Measurements from ENCODE around the gene C10orf120. TPM values are rescaled to one million over a fixed set of nuclear protein-coding genes. Genes with fewer than 3 reads are reported as not detected.

The C10orf120 gene
- total RNA-seq, 1 donor from 2014 or later: not detected

- H3K27ac Mint-ChIP-seq (ENCODE audit: unreplicated experiment): no peak overlapping the region
- no peaks in the 10 kb centered on the region for H3K9me3 Mint-ChIP-seq (ENCODE audit: unreplicated experiment)
- no peak for TF ChIP-seq CTCF (IDR thresholded peaks at IDR 0.05)
- peaks cover 19% of the 10 kb centered on the region for H3K27me3 Mint-ChIP-seq (ENCODE audit: unreplicated experiment)
- DNase-seq (ENCODE audit: extremely low spot score, unreplicated experiment): no peak
- no peak overlapping the region for H3K4me3 Mint-ChIP-seq (ENCODE audit: unreplicated experiment)
- H3K36me3 Mint-ChIP-seq (ENCODE audit: unreplicated experiment): no peaks in the 10 kb centered on the region
- H3K4me1 Mint-ChIP-seq (ENCODE audit: unreplicated experiment): peaks cover 1% of the 10 kb centered on the region
These were observed 7.9 kb upstream of the C10orf120 start for GRCh38 chr10:122707535-122707934.

GRCh38 chr10:122706947-122707346 lies 7.3 kb upstream of the C10orf120 start:
- DNase-seq (ENCODE audit: extremely low spot score, unreplicated experiment): no peak
- Mint-ChIP-seq H3K27ac (ENCODE audit: unreplicated experiment) (no peak overlapping the region), H3K9me3 (ENCODE audit: unreplicated experiment) (no peaks in the 10 kb centered on the region), H3K27me3 (ENCODE audit: unreplicated experiment) (peaks cover 20% of the 10 kb centered on the region), H3K36me3 (ENCODE audit: unreplicated experiment) (no peaks in the 10 kb centered on the region), H3K4me3 (ENCODE audit: unreplicated experiment) (no peak overlapping the region), H3K4me1 (ENCODE audit: unreplicated experiment) (peaks cover 1% of the 10 kb centered on the region)
- no peak for TF ChIP-seq CTCF (IDR thresholded peaks at IDR 0.05)

- H3K4me3 Mint-ChIP-seq (ENCODE audit: unreplicated experiment): no peak overlapping the region
- no peak for TF ChIP-seq CTCF (IDR thresholded peaks at IDR 0.05)
These were observed 6.8 kb upstream of the C10orf120 start for GRCh38 chr10:122706467-122706866.

GRCh38 chr10:122703483-122704448 lies 4.1 kb upstream of the C10orf120 start:
- H3K36me3 Mint-ChIP-seq (ENCODE audit: unreplicated experiment): no peaks in the 10 kb centered on the region
- peak; percentile 87 for DNase-seq (ENCODE audit: extremely low spot score, unreplicated experiment)
- H3K9me3 Mint-ChIP-seq (ENCODE audit: unreplicated experiment): no peaks in the 10 kb centered on the region
- H3K4me1 Mint-ChIP-seq (ENCODE audit: unreplicated experiment): peaks cover 1% of the 10 kb centered on the region
- TF ChIP-seq CTCF (IDR thresholded peaks at IDR 0.05): peak; percentile 90
- H3K4me3 Mint-ChIP-seq (ENCODE audit: unreplicated experiment): no peak overlapping the region
- no peak overlapping the region for H3K27ac Mint-ChIP-seq (ENCODE audit: unreplicated experiment)
- peaks cover 21% of the 10 kb centered on the region for H3K27me3 Mint-ChIP-seq (ENCODE audit: unreplicated experiment)

More at GRCh38 chr10:122706467-122706866, 6.8 kb upstream of the C10orf120 start:
- Mint-ChIP-seq H3K36me3 (ENCODE audit: unreplicated experiment) (no peaks in the 10 kb centered on the region), H3K4me1 (ENCODE audit: unreplicated experiment) (peaks cover 1% of the 10 kb centered on the region), H3K27me3 (ENCODE audit: unreplicated experiment) (peaks cover 21% of the 10 kb centered on the region), H3K9me3 (ENCODE audit: unreplicated experiment) (no peaks in the 10 kb centered on the region), H3K27ac (ENCODE audit: unreplicated experiment) (no peak overlapping the region)
- DNase-seq (ENCODE audit: extremely low spot score, unreplicated experiment): no peak

- no peak overlapping the region for H3K4me3 Mint-ChIP-seq (ENCODE audit: unreplicated experiment)
- no peak for DNase-seq (ENCODE audit: extremely low spot score, unreplicated experiment)
- H3K4me1 Mint-ChIP-seq (ENCODE audit: unreplicated experiment): peaks cover 1% of the 10 kb centered on the region
- H3K9me3 Mint-ChIP-seq (ENCODE audit: unreplicated experiment): no peaks in the 10 kb centered on the region
- no peaks in the 10 kb centered on the region for H3K36me3 Mint-ChIP-seq (ENCODE audit: unreplicated experiment)
- TF ChIP-seq CTCF (IDR thresholded peaks at IDR 0.05): no peak
- peaks cover 21% of the 10 kb centered on the region for H3K27me3 Mint-ChIP-seq (ENCODE audit: unreplicated experiment)
- no peak overlapping the region for H3K27ac Mint-ChIP-seq (ENCODE audit: unreplicated experiment)
These were observed 2.6 kb upstream of the C10orf120 start for GRCh38 chr10:122702275-122702674.
